ENCODE measurements around the gene SNTA1. TPM values are rescaled to one million over a fixed set of nuclear protein-coding genes. Genes with fewer than 3 reads are reported as not detected.
A peak's percentile ranks its signal among the peaks of the same experiment; 100 is the strongest.
"Not testable (repeated sequence)": the region's sequence is repeated elsewhere in the genome, so short reads cannot be mapped to it uniquely, and the experiment has no call there.

Gene SNTA1
- total RNA-seq: 11.9 to 13.4 TPM (median 13.3 TPM) in 3 replicates

- peak; percentile 78 to 82 for DNase-seq (ENCODE audit: low spot score in 2 of 2, unreplicated experiment in 2 of 2)
- Mint-ChIP-seq H3K36me3 (peaks cover 1% of the 10 kb centered on the region), H3K4me1 (peaks cover 12% of the 10 kb centered on the region), H3K27me3 (ENCODE audit: low read depth) (no peaks in the 10 kb centered on the region), H3K4me3 (peak within 1 kb of the TSS; percentile 78), H3K27ac (peak within 1 kb of the TSS; percentile 77), H3K9me3 (peaks cover 3% of the 10 kb centered on the region)
- no peak for TF ChIP-seq CTCF (IDR thresholded peaks at IDR 0.05; ENCODE audit: unreplicated experiment)
Measured at GRCh38 chr20:33443512-33444239, at the start of gene SNTA1. Gene SNTA1, minus strand, starts transcription at chr20:33443763. Its CDS starts 143 bp downstream, at chr20:33443620.

- Mint-ChIP-seq H3K4me1 (peaks cover 13% of the 10 kb centered on the region), H3K36me3 (peaks cover 5% of the 10 kb centered on the region), H3K27ac (peak overlapping the region; percentile 90), H3K9me3 (no peaks in the 10 kb centered on the region), H3K4me3 (peak overlapping the region; percentile 80), H3K27me3 (ENCODE audit: low read depth) (no peaks in the 10 kb centered on the region)
- no peak for TF ChIP-seq CTCF (IDR thresholded peaks at IDR 0.05; ENCODE audit: unreplicated experiment)
- DNase-seq (ENCODE audit: low spot score in 2 of 2, unreplicated experiment in 2 of 2): no peak
Measured at GRCh38 chr20:33490934-33491656, 47.5 kb upstream of the SNTA1 start.

GRCh38 chr20:33490023-33490933, 46.7 kb upstream of the SNTA1 start, which contains the start of gene CBFA2T2:
Gene CBFA2T2, plus strand, starts transcription at chr20:33490096. Its CDS starts 172 bp downstream, at chr20:33490268.
- no peaks in the 10 kb centered on the region for H3K27me3 Mint-ChIP-seq (ENCODE audit: low read depth)
- peak in 1 of 2 experiments; percentile 79 for DNase-seq (ENCODE audit: low spot score in 2 of 2, unreplicated experiment in 2 of 2)
- no peaks in the 10 kb centered on the region for H3K9me3 Mint-ChIP-seq
- no peak for TF ChIP-seq CTCF (IDR thresholded peaks at IDR 0.05; ENCODE audit: unreplicated experiment)
- peaks cover 9% of the 10 kb centered on the region for H3K4me1 Mint-ChIP-seq
- peak within 1 kb of the TSS; percentile 80 for H3K4me3 Mint-ChIP-seq
- H3K27ac Mint-ChIP-seq: peak within 1 kb of the TSS; percentile 92
- H3K36me3 Mint-ChIP-seq: peaks cover 5% of the 10 kb centered on the region

GRCh38 chr20:33489495-33490022, 46.0 kb upstream of the SNTA1 start:
- H3K36me3 Mint-ChIP-seq: peaks cover 2% of the 10 kb centered on the region
- H3K4me1 Mint-ChIP-seq: peaks cover 9% of the 10 kb centered on the region
- H3K27ac Mint-ChIP-seq: peak overlapping the region; percentile 92
- DNase-seq (ENCODE audit: low spot score in 2 of 2, unreplicated experiment in 2 of 2): peak; percentile 96 to 98
- no peaks in the 10 kb centered on the region for H3K27me3 Mint-ChIP-seq (ENCODE audit: low read depth)
- H3K9me3 Mint-ChIP-seq: no peaks in the 10 kb centered on the region
- H3K4me3 Mint-ChIP-seq: peak overlapping the region; percentile 80
- no peak for TF ChIP-seq CTCF (IDR thresholded peaks at IDR 0.05; ENCODE audit: unreplicated experiment)

GRCh38 chr20:33488661-33489494, 45.3 kb upstream of the SNTA1 start:
- peak overlapping the region; percentile 47 for H3K27ac Mint-ChIP-seq
- H3K27me3 Mint-ChIP-seq (ENCODE audit: low read depth); H3K4me1 Mint-ChIP-seq; DNase-seq (ENCODE audit: low spot score in 2 of 2, unreplicated experiment in 2 of 2); H3K36me3 Mint-ChIP-seq; H3K9me3 Mint-ChIP-seq: not testable (repeated sequence)
- peak overlapping the region; percentile 30 for H3K4me3 Mint-ChIP-seq
